ENCODE results near the gene ANKRD13D. TPM values are rescaled to one million over a fixed set of nuclear protein-coding genes. Genes with fewer than 3 reads are reported as not detected.
A peak's percentile ranks its signal among the peaks of the same experiment; 100 is the strongest.

Gene ANKRD13D
- total RNA-seq, 1 experiment from 2014 or later = 58.9 TPM

- peaks cover 41% of the 10 kb centered on the region for H4K20me1 ChIP-seq (ENCODE audit: low read length)
- ChIA-PET CTCF (no interaction called here), POLR2A (ENCODE audit: unreplicated experiment) (interaction anchor here (0.6 kb wide), 1 partner anchor 130 kb away, joined by 8 read pairs; the partner anchor contains the start of gene KDM2A)
- peaks cover 8% of the 10 kb centered on the region for H3F3A ChIP-seq (ENCODE audit: low read length, unreplicated experiment)
- peak; percentile 99 for DNase-seq
- H3K4me3 ChIP-seq (ENCODE audit: low read length) = peak overlapping the region; percentile 46
- H3K36me3 ChIP-seq (ENCODE audit: low read depth, low read length) = peaks cover 91% of the 10 kb centered on the region
- BruUV-seq (replicated peaks) = no TSS peak
- intact Hi-C loops (cut with micrococcal nuclease) = loop anchor here (10.0 kb wide), 1 partner anchor 194 kb away; the partner anchor contains the start of gene RHOD
- H3K9me2 ChIP-seq (replicated peaks; ENCODE audit: low read length) = no peaks in the 10 kb centered on the region
- peak overlapping the region; percentile 72 for H3K4me2 ChIP-seq (ENCODE audit: low read length)
- H2AFZ ChIP-seq (ENCODE audit: low read length) = no peak overlapping the region
- ATAC-seq = peak; percentile 95
- H3K27ac ChIP-seq (ENCODE audit: low read length) = peak overlapping the region; percentile 78
- no peaks in the 10 kb centered on the region for H3K9me3 ChIP-seq (ENCODE audit: low read length)
- H3K27me3 ChIP-seq (ENCODE audit: low read length) = no peaks in the 10 kb centered on the region
- no peak overlapping the region for H3K9ac ChIP-seq (ENCODE audit: low read length)
- H3K4me1 ChIP-seq (ENCODE audit: insufficient read depth, low read length) = peaks cover 36% of the 10 kb centered on the region
- peaks cover 58% of the 10 kb centered on the region for H3K79me2 ChIP-seq (ENCODE audit: low read length)
- TF ChIP-seq EZH2phosphoT487 (IDR thresholded peaks at IDR 0.05; ENCODE audit: borderline replicate concordance, low read length) (no peak), EZH2 (IDR thresholded peaks at IDR 0.05; ENCODE audit: low read length, unreplicated experiment) (no peak)
- TF ChIP-seq, protein P1, sequence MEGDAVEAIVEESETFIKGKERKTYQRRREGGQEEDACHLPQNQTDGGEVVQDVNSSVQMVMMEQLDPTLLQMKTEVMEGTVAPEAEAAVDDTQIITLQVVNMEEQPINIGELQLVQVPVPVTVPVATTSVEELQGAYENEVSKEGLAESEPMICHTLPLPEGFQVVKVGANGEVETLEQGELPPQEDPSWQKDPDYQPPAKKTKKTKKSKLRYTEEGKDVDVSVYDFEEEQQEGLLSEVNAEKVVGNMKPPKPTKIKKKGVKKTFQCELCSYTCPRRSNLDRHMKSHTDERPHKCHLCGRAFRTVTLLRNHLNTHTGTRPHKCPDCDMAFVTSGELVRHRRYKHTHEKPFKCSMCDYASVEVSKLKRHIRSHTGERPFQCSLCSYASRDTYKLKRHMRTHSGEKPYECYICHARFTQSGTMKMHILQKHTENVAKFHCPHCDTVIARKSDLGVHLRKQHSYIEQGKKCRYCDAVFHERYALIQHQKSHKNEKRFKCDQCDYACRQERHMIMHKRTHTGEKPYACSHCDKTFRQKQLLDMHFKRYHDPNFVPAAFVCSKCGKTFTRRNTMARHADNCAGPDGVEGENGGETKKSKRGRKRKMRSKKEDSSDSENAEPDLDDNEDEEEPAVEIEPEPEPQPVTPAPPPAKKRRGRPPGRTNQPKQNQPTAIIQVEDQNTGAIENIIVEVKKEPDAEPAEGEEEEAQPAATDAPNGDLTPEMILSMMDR (conservative IDR thresholded peaks at IDR 0.05; ENCODE audit: low read depth, low read length) = no peak
Observed at GRCh38 chr11:67248653-67249052, 40.5 kb upstream of the ANKRD13D start.

- ChIA-PET CTCF (no interaction called here), POLR2A (ENCODE audit: unreplicated experiment) (no interaction called here)
- Histone ChIP-seq H3K27ac (ENCODE audit: low read length) (no peak overlapping the region), H3K9ac (ENCODE audit: low read length) (no peak overlapping the region), H4K20me1 (ENCODE audit: low read length) (peaks cover 29% of the 10 kb centered on the region), H3K27me3 (ENCODE audit: low read length) (no peaks in the 10 kb centered on the region), H3K4me2 (ENCODE audit: low read length) (no peak overlapping the region), H3K4me1 (ENCODE audit: insufficient read depth, low read length) (peaks cover 36% of the 10 kb centered on the region), H3K9me3 (ENCODE audit: low read length) (no peaks in the 10 kb centered on the region), H3K36me3 (ENCODE audit: low read depth, low read length) (peaks cover 93% of the 10 kb centered on the region), H2AFZ (ENCODE audit: low read length) (no peak overlapping the region), H3F3A (ENCODE audit: low read length, unreplicated experiment) (peaks cover 8% of the 10 kb centered on the region), H3K4me3 (ENCODE audit: low read length) (no peak overlapping the region), H3K9me2 (replicated peaks; ENCODE audit: low read length) (no peaks in the 10 kb centered on the region), H3K79me2 (ENCODE audit: low read length) (peaks cover 43% of the 10 kb centered on the region)
- no peak for ATAC-seq
- BruUV-seq (replicated peaks) = TSS peak; percentile 3
- intact Hi-C loops (cut with micrococcal nuclease) = no loop called here
- TF ChIP-seq EZH2 (IDR thresholded peaks at IDR 0.05; ENCODE audit: low read length, unreplicated experiment) (no peak), EZH2phosphoT487 (IDR thresholded peaks at IDR 0.05; ENCODE audit: borderline replicate concordance, low read length) (no peak)
- TF ChIP-seq, protein P1 (conservative IDR thresholded peaks at IDR 0.05; ENCODE audit: low read depth, low read length) = no peak
- no peak for DNase-seq
Observed at GRCh38 chr11:67250059-67251043, 38.8 kb upstream of the ANKRD13D start.

DNA sequence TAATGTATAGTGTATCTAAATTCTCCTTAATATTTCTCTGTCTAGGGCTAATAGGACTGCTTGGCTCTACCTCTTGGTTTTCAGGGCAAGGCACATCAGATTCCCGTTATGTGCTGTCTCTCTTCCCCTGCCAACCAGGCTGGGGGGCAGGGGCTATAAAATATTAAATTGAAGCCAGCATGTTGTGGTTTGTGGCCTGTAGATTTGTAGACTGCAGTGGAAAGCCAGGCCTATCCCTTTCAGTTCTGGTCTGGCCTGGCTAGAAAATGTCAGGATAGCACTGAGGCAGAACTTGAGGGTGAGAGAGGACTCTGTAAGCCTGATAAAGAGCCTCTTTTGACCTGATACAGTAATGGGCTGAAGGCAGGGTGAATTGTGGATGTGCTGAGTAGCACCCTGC, 37.3 kb upstream of the ANKRD13D start:
- CTCF ChIA-PET = no interaction called here
- DNase-seq = no peak
- H4K20me1 ChIP-seq (ENCODE audit: low read length) = peaks cover 19% of the 10 kb centered on the region
- peaks cover 12% of the 10 kb centered on the region for H3F3A ChIP-seq (ENCODE audit: low read length, unreplicated experiment)
- intact Hi-C loops (cut with micrococcal nuclease) = no loop called here
- H3K27me3 ChIP-seq (ENCODE audit: low read length) = no peaks in the 10 kb centered on the region
- no peak overlapping the region for H3K4me2 ChIP-seq (ENCODE audit: low read length)
- no peaks in the 10 kb centered on the region for H3K9me3 ChIP-seq (ENCODE audit: low read length)
- POLR2A ChIA-PET (ENCODE audit: unreplicated experiment) = no interaction called here
- no peak overlapping the region for H3K9ac ChIP-seq (ENCODE audit: low read length)
- H3K27ac ChIP-seq (ENCODE audit: low read length) = no peak overlapping the region
- TF ChIP-seq, protein P1 (conservative IDR thresholded peaks at IDR 0.05; ENCODE audit: low read depth, low read length) = no peak
- TF ChIP-seq EZH2phosphoT487 (IDR thresholded peaks at IDR 0.05; ENCODE audit: borderline replicate concordance, low read length) = no peak
- H3K36me3 ChIP-seq (ENCODE audit: low read depth, low read length) = peaks cover 87% of the 10 kb centered on the region
- H2AFZ ChIP-seq (ENCODE audit: low read length) = no peak overlapping the region
- peaks cover 26% of the 10 kb centered on the region for H3K4me1 ChIP-seq (ENCODE audit: insufficient read depth, low read length)
- peaks cover 30% of the 10 kb centered on the region for H3K79me2 ChIP-seq (ENCODE audit: low read length)
- no peaks in the 10 kb centered on the region for H3K9me2 ChIP-seq (replicated peaks; ENCODE audit: low read length)
- BruUV-seq (replicated peaks) = no TSS peak
- H3K4me3 ChIP-seq (ENCODE audit: low read length) = no peak overlapping the region
- ATAC-seq = no peak
